RCC 7860 (cell line): Measurements from ENCODE around the gene LRP1.

Experiments
- DNase-seq: peaks from one replicate; pipeline ENCODE4 v3.0.0-alpha.2; 2015; ENCODE audit warnings: low spot score
- FAIRE-seq: peaks from 2 replicates; lab custom pipeline; 2012; peaks lifted over from hg19 to GRCh38; lab: Jason Lieb, UNC

Gene LRP1

DNA sequence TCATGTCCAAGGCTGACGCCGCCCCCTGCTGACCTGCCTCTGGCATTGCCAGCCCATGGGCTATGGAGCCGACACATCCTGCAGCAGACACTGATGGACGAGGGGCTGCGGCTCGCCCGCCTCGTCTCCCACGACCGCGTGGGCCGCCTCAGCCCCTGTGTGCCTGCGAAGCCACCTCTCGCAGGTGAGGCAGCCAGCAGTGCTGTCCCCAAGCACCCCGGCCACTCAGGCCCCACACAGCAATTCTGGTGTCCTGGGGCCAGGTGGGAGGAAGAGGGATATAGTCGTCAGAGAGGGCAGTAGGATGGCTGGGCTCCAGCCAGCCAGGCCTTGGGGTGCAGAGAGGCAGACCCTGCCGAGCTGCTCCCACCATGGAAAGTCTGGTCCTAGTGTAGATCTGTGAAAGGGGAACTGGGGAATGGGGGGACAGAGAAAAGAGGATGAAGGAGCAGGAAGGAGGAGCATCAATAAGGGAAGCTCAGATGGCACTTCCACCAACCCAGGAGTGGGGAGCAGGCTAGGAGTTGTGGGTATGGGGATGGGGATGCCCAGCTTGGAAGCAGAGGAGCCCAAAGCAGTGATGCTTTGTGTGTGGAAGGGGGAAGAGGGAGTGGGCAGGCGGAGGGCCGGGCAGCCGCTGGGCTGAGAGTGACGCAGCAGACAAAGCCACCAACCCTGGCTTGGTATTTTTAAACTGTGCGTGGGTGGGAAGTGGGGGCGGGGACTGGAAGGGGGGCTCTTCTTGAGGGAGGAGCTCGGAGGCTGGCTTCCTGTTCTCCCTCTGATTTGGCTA is 34.7 kb upstream of the LRP1 start:
- no peak for FAIRE-seq
- peak; percentile 12 for DNase-seq

DNA sequence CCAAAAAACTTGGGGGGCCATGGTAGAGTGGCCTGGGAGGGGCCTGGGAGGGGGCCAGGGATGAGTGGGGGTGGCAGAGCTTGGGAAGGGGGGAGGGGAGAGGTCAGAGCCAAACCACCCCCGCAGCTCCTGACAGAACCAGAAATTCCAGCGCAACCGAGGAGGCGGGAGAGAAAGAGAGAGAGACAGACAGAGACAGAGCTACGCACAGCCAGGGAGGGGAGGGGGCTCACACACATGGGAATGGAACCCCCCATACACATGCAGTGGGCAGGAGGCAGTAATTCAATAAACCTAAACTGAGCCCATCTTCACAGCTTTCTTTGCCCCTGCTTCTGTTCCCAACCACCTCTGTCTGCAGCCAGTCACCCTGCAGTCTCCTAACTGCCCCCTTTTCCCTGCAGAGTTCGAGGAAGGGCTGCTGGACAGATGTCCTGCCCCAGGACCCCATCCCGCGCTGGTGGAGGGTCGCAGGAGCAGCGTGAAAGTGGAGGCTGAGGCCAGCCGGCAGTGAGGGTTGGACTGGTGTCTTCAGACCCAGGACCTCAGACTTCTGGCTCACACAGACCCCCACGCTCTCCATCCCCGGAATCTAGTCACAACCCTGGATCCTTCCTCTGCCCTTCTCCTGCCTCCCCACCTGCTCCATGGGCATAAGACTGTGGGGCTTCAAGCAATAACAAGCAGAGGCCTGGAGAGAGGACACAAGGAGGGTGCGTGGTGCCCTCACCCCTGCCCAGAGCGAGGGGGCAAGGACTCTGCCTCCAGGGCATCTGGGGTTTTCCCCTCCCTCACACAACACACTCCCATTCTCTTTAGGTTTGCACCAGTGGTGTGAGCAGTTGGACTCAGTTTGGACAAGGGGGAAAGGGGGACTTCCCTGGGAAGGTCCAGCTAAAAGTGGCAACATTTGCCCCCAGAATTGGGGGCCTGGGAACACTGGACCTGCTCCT is 33.8 kb upstream of the LRP1 start:
- no peak for FAIRE-seq
- DNase-seq, result no peak

DNA sequence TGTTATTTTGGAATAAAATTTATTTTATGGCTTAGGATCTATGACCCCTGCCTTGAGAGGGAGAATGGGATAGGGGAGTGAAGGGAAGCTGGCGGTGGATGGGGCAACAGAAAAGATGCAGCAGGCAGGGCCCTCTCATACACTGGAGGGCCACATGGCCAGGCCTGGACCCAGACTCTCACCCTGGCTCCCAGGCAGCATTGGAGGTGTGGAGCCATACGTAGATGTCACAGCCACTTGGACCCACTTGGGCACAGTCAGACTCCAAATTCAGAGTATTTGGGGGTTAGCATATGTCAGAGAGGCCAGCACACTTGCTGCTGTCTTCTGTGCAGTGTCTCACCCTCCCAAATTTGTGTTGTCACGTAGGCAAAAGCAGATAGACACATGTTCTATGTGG is 32.8 kb upstream of the LRP1 start:
- no peak for FAIRE-seq
- DNase-seq, result no peak

DNA sequence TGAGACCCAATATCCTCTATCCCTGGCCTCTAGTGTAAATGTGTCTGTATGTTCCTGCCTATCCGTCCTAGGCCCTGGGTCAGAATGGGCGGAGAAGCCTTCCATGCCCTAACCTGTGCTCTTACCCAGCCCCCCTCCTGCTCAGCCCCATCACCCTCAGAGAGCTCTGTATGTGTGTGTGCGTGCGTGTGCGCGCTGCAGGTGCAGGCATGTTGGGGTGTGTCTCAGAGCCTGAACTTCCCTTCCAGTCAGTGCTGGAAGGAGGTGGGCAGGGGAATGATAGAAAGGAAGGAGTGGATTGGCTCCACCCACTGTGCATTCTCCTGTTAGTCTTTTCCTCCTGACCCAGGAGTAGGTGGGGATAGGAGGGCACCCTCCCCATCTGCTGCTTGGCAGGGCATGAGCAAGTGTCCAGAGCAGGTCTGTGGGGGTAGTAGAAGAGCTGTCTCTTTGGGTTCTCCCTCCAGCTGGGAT is 32.1 kb upstream of the LRP1 start:
- no peak for FAIRE-seq
- no peak for DNase-seq

DNA sequence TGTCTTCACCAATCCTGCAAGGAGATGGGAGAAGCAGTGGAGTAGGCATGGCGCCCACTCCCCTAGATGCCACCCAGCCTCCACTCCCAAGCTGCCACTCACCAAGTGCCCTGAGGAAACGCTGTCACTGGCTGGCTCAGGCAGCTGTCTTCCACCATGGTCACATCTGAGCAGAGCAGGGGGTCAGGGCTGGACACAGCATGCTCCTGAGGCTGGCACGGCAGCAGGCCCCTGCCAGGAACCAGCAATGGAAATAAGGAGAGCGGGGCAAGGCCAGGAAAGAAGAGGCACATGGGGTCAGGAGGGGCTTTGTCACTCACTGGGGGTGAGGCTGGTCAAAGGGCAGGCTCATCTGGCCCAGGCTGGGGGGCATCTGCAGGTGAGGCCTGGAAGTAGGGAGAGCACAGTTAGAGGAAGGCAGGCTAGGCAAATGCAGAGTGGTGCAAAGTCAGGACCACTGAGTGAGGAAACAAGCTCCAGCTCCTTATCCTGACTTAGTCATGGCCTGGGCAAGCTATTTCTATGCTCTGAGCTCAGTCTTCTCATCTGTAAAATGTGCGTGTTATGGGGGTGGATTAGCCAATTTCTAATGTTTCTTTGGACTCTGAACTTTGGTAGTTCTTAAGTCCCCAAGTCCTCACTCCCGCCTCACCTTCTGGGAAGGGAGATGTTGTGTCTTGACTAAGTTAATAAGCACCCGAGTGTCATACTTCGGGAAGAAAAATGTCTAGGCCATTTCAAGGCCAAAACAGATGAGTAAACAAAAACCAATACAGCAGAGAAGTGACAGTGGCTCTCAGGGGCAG is 31.3 kb upstream of the LRP1 start:
- FAIRE-seq (no peak), DNase-seq (no peak)

DNA sequence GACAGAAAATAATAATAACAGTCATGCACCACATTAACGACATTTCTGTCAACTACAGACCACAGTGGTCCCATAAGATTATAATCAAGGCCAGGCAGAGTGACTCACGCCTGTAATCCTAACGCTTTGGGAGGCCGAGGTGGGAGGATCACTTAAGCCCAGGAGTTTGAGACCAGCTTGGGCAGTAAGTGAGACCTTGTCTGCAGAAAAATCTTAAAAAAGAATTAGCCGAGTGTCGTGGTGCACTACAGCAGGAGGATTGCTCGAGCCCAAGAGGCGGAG is 30.8 kb upstream of the LRP1 start:
- no peak for FAIRE-seq
- DNase-seq, result no peak

DNA sequence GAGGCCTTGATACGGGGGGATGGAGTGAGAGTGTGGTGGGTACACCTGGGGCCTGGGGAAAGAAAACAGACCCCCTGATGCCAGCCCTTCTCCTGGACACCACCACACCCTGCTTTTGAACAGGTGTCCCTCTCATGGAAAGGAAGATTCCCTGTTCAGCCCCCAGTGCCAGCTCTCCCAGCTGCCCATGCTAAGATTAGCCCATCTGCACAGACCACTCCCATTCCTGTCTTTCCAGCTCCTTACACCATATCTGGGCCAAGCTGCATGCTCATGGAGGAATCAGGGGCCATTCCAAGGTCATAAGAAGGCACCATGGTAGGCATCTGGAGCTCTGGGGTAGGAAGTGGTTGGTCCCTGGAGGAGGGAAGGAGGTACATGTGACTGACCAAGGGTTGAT is 29.7 kb upstream of the LRP1 start:
- FAIRE-seq (no peak), DNase-seq (no peak)

DNA sequence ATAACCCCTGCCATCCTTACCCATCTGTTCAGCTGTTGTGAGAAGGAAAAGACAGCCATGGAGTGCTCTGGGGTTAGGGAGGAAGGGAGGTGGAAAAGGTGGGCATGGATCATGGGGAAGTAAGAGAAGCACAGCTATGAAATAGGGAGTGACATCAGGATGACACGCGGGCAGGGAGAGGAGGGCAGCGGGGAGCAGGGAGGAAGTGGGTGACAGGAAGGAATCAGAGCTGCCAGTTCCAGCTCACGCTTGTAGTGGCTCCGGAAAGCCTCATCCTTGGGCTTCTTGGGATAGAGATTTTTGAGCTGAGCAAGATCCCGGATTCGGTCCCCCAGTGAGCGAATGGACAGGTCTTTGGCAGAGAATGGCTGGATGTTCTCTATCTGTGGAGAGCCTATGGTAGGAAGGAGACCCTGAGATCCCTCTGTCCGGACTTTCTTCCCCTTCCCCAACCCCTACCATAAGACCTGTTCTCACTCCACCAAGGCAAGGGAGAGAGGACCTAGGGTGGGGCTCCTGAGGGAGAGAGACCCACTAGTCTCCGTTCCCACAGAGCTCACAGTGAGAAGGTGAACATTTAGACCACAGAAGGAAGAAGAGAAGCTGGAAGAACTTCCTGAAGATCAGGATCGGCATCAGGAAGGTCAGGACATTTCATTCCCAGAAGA is 29.1 kb upstream of the LRP1 start:
- DNase-seq, result no peak
- no peak for FAIRE-seq

DNA sequence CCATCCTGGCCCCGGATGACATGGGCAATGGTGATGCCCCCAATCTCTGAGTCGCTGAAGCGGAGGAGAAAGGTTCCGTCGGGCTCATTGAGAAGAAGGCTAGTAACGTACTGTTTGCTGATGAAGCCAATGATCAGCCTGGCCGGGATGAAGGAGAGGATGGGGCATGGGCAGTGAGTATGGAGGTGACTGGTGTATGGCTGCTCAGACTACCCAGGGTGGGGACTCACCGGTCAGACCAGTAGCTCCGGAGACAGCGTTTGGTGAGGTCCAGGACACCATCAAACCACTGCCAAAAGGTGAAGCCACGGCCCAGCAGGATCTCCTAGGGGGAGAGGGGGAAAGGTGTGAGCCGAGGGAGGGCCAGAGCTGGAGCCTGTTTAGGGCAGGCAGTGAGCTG is 28.5 kb upstream of the LRP1 start:
- no peak for FAIRE-seq

DNA sequence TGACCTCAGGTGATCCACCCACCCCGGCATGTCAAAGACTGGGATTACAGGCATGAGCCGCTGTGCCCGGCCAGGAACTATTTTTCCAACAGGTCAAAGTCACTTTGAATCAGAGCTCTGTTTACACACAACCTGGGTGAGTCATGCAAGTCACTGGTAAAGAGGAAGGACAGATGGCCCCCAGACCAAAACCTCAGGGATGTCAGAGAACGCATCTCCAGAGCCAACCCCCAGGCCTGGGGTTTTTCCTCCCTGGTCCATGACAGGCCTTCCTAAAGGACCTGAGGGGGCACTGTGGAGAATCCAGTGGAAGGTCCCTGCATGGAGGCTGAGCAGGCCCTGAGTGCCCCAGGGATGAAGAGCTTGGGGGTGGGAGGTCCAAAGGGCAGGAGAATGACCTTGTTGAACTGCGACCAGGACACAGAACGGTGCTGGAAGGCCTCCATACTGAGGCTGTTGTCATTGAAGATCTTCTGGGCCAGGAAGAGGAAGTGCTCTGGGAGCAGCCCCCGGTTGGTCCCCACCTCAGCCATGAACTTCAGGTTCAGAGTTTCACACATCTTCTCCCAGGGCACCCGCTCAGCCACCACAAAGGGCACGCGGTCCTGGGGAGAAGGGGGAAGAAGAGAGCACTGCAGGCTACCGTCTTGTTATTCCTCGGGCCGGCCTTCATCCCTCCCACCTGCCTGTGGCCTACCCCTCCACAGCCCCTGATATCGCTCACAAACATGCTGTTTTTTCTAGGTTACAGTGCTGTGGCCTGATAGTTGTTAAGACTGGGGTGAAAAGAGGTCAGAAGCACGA is 26.2 kb upstream of the LRP1 start:
- FAIRE-seq, result no peak

More for the DNA sequence above, 28.5 kb upstream of the LRP1 start:
- DNase-seq, result no peak

DNA sequence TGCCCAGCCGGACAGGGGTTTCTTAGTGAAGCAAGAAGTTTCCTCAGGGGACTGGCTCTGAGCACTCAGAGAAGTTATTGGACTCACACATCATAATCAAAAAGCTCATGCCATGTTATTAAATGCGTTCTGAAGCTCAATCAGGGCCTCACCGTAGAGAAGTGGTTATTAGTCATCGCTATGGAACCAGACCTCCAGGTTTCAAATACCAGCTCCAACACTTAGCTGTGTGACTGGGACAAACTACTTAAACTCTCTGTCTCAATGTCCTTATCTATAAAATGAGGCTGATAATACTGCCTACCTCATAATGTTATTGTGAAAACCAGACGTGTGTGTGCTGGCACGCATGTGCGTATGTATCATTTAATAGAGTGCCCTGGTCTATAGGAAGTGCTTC is 24.4 kb upstream of the LRP1 start:
- FAIRE-seq (no peak), DNase-seq (no peak)

More for the DNA sequence above, 26.2 kb upstream of the LRP1 start:
- DNase-seq, result peak; percentile 22

DNA sequence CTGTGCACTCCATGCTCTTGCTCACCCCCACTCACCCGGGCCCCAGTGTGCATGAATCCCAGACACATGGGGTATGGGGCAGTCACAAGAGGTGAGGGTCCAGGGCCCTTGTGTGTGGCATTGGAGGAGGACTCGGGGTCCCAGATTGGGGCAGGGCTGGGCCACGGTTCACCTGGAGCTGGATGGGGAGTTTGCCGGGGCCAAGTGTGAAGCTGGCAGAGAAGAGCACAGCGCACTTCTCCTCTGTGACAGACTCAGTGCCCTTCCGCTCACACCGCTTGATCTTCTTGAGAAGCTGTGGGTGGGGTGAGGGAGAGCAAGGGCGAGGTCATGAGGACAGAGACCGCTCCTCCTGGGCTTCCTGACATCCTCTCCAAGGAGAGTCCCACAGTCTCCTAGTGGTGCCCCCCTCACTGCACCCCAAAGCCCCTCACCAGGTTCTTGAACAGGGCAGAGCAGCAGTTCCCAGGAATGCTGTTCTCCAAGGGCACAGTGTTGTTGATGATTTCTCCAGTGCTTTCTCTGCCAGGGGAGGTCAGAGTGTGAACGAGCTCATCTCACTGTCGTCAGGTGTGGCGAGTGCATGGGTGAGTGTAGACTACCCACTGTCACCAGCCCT is 23.9 kb upstream of the LRP1 start:
- DNase-seq (no peak), FAIRE-seq (no peak)

DNA sequence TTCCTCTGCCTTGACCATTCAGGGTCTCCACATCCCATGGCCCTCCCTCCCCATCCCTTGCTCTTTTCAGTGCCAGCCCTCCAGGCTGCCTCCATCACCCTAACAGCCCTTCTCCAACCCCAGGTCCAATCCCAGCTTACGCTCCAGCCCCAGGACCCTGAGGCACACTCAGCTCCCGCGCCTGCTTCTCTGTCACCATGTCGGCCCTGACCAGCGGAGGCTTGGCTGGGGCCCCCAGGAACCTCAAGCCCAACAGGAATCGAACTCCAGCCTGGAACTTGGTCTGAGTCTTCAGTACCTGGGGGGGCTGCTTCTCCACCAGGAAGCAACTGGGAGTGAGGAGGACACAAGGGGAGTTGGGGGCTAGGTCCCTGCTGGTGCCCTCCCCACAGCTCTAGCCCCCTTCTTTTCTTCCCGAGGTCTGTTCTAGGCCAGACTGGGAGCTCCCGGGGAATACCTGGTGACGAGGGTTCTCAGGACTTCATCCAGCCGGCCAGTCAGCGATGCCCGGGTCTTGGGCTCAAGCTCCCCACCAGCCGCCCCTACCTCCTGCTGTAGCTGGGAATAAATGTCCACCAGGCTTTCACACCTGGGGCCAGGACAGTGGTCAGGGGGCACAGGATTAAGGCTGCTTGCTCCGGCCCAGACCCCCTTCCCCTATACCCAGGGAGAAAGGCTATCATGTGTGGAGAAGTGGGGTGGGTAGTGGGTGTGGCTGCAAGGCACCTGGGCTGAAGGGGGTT is 23.1 kb upstream of the LRP1 start:
- no peak for FAIRE-seq
- DNase-seq, result no peak

DNA sequence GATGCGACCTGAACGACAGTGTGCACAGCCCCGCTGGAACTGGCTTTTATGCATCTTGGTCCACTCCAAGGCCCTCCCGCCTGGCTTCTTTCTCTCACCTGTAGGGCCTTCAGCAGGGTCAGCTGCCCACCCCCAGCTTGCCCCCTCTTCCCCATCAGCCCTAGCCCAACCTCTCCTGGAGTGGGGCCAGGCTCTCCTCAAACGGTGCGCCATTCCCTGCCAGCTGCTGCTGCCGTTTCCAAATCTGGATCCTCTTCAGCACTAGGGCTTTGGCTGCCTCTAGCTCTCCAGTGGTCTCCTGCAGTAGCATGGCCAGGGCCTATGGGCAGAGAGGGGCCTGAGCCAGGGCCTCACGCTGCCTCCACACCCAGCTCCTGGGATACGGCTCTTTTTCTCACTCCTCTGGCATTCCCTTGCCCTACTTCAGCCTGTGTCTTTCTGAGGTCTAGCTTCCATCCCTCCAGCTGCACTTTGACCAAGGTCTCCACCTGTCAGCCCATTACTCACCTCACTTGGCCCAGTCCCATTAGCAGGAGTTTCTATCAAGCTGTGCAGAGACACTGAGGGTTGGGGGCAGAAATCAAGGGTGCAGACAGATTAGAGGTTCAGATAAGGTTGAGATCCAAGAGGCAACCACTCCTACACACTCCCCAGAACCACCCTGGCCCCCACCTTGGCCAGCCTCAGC is 22.1 kb upstream of the LRP1 start:
- no peak for DNase-seq
- FAIRE-seq, result no peak

DNA sequence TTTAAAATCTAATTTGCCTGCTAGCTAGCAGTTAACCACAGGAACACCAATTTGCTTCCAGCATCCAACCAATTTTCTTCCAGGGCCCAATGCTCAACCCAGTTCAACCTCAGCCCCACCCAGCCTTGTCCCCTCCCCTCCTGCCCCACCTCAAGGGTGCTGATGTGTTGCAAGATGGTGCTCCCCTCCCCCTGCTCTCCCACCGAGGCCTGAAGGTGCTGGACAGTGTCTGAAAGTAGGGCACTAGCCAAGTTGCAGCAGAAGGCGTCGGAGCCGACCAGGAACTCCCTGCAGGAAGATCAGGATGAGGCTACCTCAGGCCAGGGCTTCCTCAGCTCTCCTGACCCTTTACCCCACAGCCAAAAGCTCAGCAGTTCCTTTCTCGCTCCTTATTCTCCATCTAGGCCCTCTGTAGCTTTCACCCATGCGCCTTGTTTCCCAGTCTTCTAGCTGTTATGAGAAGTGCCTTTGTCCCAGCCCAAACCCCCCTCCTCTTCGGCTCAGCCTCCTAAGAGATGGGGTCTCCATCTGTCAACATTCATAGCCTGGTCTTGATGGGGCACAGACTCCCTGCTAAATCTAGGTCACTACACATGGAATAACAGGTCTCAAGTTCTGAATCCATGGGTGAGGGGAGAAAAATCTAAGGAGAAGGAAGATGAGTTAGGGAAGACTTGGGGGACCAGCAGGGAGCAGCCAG is 20.7 kb upstream of the LRP1 start:
- no peak for FAIRE-seq
- no peak for DNase-seq

DNA sequence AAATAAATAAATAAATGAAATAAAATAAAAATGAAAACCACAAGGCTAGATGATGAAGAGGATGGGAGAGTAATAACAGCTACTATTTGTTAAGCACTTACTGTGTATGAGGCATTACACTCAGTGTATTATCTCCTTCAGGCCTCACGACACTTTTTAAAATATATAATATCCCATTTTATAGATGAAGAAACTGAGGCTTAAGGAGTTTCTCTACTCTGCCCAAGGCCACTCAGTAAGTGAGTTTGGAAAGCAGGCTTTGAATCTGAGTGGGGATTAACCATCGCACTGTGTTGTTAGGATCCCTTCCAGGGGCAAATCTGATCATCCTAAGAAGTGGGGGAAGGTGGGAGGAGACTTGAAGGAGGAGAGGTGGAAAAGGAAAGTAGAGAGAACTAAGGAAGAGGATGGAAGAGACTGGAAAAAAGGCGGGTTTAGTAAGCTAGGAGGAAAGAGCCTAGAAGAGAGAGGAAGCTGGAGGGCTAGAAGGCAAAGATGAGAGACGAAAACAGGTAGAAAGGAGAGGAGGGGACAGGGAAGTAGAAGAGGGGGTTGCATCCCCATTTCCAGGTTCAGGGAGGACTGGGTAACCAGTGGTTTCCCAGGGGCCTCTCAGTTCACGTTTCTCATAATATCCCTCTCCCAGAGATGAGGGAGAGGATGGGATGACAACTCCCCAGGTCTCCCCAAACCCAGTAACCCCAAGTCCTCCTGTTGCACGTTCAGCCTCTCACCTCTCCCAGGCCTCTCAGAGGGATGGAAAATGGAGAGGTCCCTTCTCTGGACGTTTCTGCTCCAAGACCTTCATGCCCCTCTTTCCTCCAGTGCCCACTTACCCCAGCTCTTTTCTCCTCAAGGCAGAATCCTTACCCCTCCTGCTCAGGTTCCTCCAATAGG is 18.8 kb upstream of the LRP1 start:
- FAIRE-seq, result no peak
- no peak for DNase-seq
